RWPE1 (cell line): ENCODE results near the gene FN3K.

ENCODE experiments used
- CTCF ChIA-PET: fragments of 350-600 bp; sonication (Branson Sonifier 250); formaldehyde crosslinking; extraction: SDS; loops from one replicate; lab custom pipeline; 2021; lab: Yijun Ruan, JAX
- POLR2A ChIA-PET: fragments of 400-600 bp; formaldehyde crosslinking; extraction: SDS; loops from one replicate; lab custom pipeline; 2020; ENCODE audit warnings: antibody characterized with exemption; ENCODE audit not compliant: low non-redundant PET; lab: Yijun Ruan, JAX
- DNase-seq: peaks from one replicate; pipeline ENCODE4 v3.0.0; 2012; ENCODE audit warnings: low spot score
- H3K27ac ChIP-seq: fragments of 450-650 bp; 2 replicates; pipeline ENCODE4 v1.5.1; 2017
- TF ChIP-seq, protein P1 (sequence below): fragments of 450-650 bp; conservative IDR thresholded peaks from 2 replicates; pipeline ENCODE4 v1.5.1; 2017; ENCODE audit warnings: low read depth, mild to moderate bottlenecking

The FN3K gene

DNA sequence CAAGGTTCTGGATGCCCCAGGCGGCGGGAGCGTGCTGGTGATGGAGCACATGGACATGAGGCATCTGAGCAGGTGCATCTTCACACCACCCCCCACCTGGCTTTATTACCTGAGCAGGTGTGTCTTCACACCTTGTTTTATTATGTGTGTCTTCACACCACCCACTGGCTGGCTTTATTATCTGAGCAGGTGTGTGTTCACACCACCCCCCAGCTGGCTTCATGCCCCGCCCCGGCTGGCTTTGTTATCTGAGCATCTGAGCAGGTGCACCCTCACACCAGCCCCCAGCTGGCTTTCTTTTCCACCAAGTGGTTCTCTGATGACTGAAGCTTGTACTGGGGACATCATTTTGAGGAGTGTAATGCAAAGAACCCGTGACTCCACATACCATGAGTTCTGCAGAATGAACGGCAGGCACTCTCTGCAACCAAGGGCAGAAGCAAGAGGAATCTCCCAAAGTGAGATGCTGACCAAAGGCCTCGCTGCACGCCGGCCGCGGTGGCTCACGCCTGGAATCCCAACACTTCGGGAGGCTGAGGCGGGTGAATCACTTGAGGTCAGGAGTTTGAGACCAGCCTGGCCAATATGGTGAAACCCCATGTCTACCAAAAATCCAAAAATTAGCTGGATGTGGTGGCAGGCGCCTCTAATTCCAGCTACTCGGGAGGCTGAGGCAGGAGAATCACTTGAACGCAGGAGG is 16.3 kb upstream of the FN3K start:
- TF ChIP-seq, protein P1, sequence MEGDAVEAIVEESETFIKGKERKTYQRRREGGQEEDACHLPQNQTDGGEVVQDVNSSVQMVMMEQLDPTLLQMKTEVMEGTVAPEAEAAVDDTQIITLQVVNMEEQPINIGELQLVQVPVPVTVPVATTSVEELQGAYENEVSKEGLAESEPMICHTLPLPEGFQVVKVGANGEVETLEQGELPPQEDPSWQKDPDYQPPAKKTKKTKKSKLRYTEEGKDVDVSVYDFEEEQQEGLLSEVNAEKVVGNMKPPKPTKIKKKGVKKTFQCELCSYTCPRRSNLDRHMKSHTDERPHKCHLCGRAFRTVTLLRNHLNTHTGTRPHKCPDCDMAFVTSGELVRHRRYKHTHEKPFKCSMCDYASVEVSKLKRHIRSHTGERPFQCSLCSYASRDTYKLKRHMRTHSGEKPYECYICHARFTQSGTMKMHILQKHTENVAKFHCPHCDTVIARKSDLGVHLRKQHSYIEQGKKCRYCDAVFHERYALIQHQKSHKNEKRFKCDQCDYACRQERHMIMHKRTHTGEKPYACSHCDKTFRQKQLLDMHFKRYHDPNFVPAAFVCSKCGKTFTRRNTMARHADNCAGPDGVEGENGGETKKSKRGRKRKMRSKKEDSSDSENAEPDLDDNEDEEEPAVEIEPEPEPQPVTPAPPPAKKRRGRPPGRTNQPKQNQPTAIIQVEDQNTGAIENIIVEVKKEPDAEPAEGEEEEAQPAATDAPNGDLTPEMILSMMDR = no peak
- POLR2A ChIA-PET = interaction anchor here (0.6 kb wide), 1 partner anchor 30 kb away, joined by 3 read pairs; no protein-coding TSS in a partner anchor

DNA sequence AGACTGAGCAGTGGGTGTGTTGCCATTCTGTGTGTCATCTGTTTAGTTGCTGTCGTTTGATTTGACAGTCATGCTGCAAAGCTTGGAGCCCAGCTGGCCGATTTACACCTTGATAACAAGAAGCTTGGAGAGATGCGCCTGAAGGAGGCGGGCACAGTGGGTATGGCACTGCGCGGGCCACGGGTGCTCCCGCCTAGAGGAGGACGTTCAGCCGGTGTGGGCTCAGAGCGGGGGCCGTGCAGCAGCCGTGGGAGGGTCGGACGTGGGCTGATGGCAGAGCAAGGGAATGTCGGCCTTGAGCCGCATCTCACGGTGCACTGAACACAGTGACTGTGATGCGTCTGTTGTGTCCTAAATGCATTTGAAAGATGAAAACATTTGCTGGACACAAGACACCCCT is 15.2 kb upstream of the FN3K start:
- ChIA-PET CTCF (no interaction called here), POLR2A (no interaction called here)
- TF ChIP-seq, protein P1 = no peak
- no peak for DNase-seq
- peak overlapping the region; percentile 11; the same call in 1 of the 2 replicates for H3K27ac ChIP-seq

More for the DNA sequence above, 16.3 kb upstream of the FN3K start:
- CTCF ChIA-PET = interaction anchor here (0.5 kb wide), 1 partner anchor 596 kb away, joined by 3 read pairs; no protein-coding TSS in a partner anchor
- DNase-seq = no peak
- H3K27ac ChIP-seq = no peak overlapping the region

DNA sequence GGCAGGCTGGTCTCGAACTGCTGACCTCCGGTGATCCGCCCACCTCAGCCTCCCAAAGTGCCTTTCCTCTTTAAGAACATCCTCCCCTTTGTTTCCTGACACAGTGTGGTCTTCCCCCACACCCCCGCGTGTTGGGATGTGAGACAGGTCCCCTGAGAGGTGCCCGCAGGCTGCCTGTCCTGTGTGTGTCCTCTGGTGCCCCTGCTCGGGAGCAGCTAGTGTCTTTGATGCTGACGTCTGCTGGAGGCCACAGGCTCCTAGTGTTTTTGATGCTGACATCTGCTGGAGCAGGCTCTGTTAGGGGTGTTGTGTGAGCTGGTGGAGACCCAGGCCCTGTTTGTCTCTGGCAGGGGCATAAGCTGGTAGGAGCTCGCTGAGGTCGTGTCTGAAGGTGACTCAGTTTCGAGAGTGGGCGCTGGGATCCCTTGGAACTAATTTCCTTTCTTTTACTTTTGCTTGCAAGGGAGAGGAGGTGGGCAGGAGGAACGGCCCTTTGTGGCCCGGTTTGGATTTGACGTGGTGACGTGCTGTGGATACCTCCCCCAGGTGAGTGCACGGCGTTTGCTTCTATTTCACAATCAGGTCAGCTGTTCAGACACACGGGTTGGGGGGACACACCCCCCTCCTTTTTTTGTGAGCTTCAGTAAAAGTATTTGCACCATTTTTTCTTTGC is 12.9 kb upstream of the FN3K start:
- H3K27ac ChIP-seq = peak overlapping the region; percentile 9; the same call in 1 of the 2 replicates
- no peak for DNase-seq
- TF ChIP-seq, protein P1 = no peak
- POLR2A ChIA-PET = no interaction called here
- CTCF ChIA-PET = interaction anchor here (0.6 kb wide), 1 partner anchor 20 kb away, joined by 3 read pairs; no protein-coding TSS in a partner anchor

DNA sequence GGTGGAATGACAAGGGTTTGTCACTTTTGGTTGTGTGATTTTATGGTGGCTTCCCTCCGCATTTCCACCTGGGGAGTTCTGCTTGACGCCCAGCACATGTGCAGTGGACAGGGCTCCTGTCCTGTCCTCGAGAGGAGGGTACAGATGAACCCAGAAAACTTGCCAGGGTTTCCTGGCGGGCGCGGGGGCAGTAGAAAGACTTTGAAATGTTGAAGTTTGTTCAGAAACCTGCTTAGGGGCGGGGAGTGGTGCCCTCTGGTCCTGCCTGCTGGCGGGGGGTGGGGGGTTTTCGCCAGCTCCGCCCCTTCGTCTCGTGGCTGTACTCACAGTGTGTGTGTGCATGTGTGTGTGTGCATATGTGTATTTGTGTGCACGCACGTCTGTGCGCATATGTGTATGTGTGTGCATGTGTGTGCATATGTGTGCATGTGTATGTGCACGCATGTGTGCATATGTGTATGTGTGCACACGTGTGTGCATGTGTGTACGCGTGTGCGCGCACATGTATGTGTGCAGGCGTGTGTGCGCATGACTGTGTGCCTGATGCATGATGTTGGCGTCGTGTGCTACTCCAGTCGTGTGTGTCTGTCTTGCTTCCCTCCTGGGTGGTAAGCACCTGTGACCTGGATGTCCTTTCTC is 12.1 kb upstream of the FN3K start:
- ChIA-PET CTCF (interaction anchor here (0.6 kb wide), 1 partner anchor 20 kb away, joined by 3 read pairs; no protein-coding TSS in a partner anchor), POLR2A (interaction anchor here (0.6 kb wide), 1 partner anchor 25 kb away, joined by 3 read pairs; the partner anchor contains the start of gene RAB40B)
- TF ChIP-seq, protein P1 = no peak
- no peak for DNase-seq
- H3K27ac ChIP-seq = peak overlapping the region; percentile 8

DNA sequence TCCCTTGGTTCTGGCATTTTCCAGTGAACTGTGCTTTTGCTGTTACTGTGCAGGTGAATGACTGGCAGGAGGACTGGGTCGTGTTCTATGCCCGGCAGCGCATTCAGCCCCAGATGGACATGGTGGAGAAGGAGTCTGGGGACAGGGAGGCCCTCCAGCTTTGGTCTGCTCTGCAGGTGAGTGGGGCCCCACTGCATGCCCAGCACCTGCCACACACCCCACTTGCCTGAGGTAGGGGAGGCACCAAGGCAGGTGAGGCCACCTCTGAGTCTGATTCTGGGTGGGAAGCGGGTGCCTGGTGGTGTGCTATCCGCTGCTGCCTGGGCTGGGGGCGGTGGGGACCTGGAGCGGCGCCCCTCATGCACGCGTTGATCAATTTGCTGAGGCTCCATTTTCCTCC is 9.0 kb upstream of the FN3K start:
- TF ChIP-seq, protein P1 = no peak
- ChIA-PET POLR2A (no interaction called here), CTCF (interaction anchor here (0.6 kb wide), 1 partner anchor 14 kb away, joined by 3 read pairs; no protein-coding TSS in a partner anchor)
- H3K27ac ChIP-seq = no peak overlapping the region
- no peak for DNase-seq
